Measurements from ENCODE around the gene EIF4H. TPM values are rescaled to one million over a fixed set of nuclear protein-coding genes. Genes with fewer than 3 reads are reported as not detected.

The EIF4H gene
- total RNA-seq, 1 experiment from 2014 or later = 370 TPM

DNA sequence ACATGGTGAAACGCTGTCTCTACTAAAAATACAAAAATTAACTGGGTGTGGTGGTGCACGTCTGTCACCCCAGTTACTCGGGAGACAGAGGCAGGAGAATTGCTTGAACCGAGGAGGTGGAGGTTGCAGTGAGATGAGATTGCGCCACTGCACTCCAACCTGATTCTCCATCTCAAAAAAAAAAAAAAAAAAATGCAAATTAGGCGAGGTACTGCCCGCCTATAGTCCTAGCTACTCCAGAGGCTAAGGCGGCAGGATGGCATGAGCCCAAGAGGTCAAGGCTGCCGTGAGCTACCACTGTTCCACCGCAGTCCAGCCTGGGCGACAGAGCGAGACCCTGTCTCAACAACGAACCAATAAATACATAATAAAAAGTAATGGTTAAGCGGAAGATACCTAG, 1.1 kb upstream of the EIF4H start:
- peaks cover 13% of the 10 kb centered on the region; the same call in 1 of the 2 replicates for H3K4me1 ChIP-seq
- Mint-ChIP-seq H3K27ac (ENCODE audit: unreplicated experiment) (peak overlapping the region; percentile 90), H3K36me3 (ENCODE audit: insufficient read depth, unreplicated experiment) (peaks cover 43% of the 10 kb centered on the region), H3K9me3 (ENCODE audit: unreplicated experiment) (no peaks in the 10 kb centered on the region), H3K4me3 (ENCODE audit: unreplicated experiment) (peak overlapping the region; percentile 94), H3K4me1 (ENCODE audit: low read depth, unreplicated experiment) (peaks cover 11% of the 10 kb centered on the region), H3K27me3 (ENCODE audit: insufficient read depth, unreplicated experiment) (no peaks in the 10 kb centered on the region)
- BruUV-seq (replicated peaks) = no TSS peak
- H3K9me3 ChIP-seq = no peaks in the 10 kb centered on the region
- DNase-seq = peak in 1 of 2 experiments; percentile 33
- CTCF ChIA-PET = interaction anchor here (0.7 to 1.1 kb wide), 2 partner anchors 146 to 403 kb away, joined by 3 to 4 read pairs; partner anchors contain the start of gene CLDN3
- POLR2A ChIA-PET = interaction anchor here (0.5 to 1.2 kb wide), 3 partner anchors 17 to 89 kb away, joined by 9 to 19 read pairs (median 11); partner anchors contain the start of gene LIMK1
- no peaks in the 10 kb centered on the region for H3K36me3 ChIP-seq (ENCODE audit: control insufficient read depth, insufficient read depth, low read length)
- peak overlapping the region; percentile 99 for H3K4me3 ChIP-seq (ENCODE audit: low read depth, low read length)
- H3K27me3 ChIP-seq (replicated peaks; ENCODE audit: control insufficient read depth, insufficient read depth, low read length) = no peaks in the 10 kb centered on the region
- TF ChIP-seq, protein P1, sequence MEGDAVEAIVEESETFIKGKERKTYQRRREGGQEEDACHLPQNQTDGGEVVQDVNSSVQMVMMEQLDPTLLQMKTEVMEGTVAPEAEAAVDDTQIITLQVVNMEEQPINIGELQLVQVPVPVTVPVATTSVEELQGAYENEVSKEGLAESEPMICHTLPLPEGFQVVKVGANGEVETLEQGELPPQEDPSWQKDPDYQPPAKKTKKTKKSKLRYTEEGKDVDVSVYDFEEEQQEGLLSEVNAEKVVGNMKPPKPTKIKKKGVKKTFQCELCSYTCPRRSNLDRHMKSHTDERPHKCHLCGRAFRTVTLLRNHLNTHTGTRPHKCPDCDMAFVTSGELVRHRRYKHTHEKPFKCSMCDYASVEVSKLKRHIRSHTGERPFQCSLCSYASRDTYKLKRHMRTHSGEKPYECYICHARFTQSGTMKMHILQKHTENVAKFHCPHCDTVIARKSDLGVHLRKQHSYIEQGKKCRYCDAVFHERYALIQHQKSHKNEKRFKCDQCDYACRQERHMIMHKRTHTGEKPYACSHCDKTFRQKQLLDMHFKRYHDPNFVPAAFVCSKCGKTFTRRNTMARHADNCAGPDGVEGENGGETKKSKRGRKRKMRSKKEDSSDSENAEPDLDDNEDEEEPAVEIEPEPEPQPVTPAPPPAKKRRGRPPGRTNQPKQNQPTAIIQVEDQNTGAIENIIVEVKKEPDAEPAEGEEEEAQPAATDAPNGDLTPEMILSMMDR (IDR thresholded peaks at IDR 0.05; ENCODE audit: insufficient read depth in 1 of 2, low read depth in 1 of 2, low read length in 1 of 2, severe bottlenecking in 1 of 2, unreplicated experiment in 1 of 2) = no peak
- intact Hi-C loops (cut with micrococcal nuclease; ENCODE audit: unreplicated experiment) = loop anchor here (5.0 kb wide), 1 partner anchor 91 kb away; the partner anchor contains the start of gene LIMK1

DNA sequence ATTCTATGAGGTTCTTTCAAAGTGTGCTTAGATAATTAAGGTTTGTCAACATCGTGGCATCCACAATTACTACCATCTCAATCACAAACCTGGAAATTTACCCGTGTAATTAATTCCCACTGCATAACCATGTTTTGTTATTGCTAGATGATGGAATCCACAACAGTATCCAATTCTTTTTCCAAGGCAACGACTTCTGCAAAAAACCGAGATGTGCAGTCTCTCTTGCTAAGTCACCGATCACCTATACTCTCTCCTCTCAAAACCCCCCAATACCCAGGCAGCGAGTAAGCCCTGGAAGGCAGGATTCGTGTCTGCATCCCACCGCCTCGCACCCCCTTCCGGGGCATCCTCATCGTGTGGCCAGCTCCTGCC, 678 bp upstream of the EIF4H start:
- Mint-ChIP-seq H3K36me3 (ENCODE audit: insufficient read depth, unreplicated experiment) (peaks cover 47% of the 10 kb centered on the region), H3K4me3 (ENCODE audit: unreplicated experiment) (peak overlapping the region; percentile 94), H3K9me3 (ENCODE audit: unreplicated experiment) (no peaks in the 10 kb centered on the region), H3K27me3 (ENCODE audit: insufficient read depth, unreplicated experiment) (no peaks in the 10 kb centered on the region), H3K27ac (ENCODE audit: unreplicated experiment) (peak overlapping the region; percentile 90), H3K4me1 (ENCODE audit: low read depth, unreplicated experiment) (peaks cover 11% of the 10 kb centered on the region)
- H3K27me3 ChIP-seq (replicated peaks; ENCODE audit: control insufficient read depth, insufficient read depth, low read length) = no peaks in the 10 kb centered on the region
- TF ChIP-seq, protein P1 (IDR thresholded peaks at IDR 0.05; ENCODE audit: insufficient read depth in 1 of 2, low read depth in 1 of 2, low read length in 1 of 2, severe bottlenecking in 1 of 2, unreplicated experiment in 1 of 2) = no peak
- peak overlapping the region; percentile 99 for H3K4me3 ChIP-seq (ENCODE audit: low read depth, low read length)
- no peaks in the 10 kb centered on the region for H3K36me3 ChIP-seq (ENCODE audit: control insufficient read depth, insufficient read depth, low read length)
- ChIA-PET CTCF (interaction anchor here (0.7 to 2.9 kb wide), 4 partner anchors 10 to 404 kb away, joined by 3 to 10 read pairs (median 6); partner anchors contain the start of gene CLDN3), POLR2A (interaction anchor here (0.5 to 1.2 kb wide), 3 partner anchors 17 to 90 kb away, joined by 9 to 19 read pairs (median 11); partner anchors contain the start of gene LIMK1)
- H3K4me1 ChIP-seq = peaks cover 13% of the 10 kb centered on the region; the same call in 1 of the 2 replicates
- H3K9me3 ChIP-seq = no peaks in the 10 kb centered on the region
- BruUV-seq (replicated peaks) = TSS peak; percentile 61
- DNase-seq = no peak
- intact Hi-C loops (cut with micrococcal nuclease; ENCODE audit: unreplicated experiment) = loop anchor here (5.0 kb wide), 1 partner anchor 91 kb away; the partner anchor contains the start of gene LIMK1

DNA sequence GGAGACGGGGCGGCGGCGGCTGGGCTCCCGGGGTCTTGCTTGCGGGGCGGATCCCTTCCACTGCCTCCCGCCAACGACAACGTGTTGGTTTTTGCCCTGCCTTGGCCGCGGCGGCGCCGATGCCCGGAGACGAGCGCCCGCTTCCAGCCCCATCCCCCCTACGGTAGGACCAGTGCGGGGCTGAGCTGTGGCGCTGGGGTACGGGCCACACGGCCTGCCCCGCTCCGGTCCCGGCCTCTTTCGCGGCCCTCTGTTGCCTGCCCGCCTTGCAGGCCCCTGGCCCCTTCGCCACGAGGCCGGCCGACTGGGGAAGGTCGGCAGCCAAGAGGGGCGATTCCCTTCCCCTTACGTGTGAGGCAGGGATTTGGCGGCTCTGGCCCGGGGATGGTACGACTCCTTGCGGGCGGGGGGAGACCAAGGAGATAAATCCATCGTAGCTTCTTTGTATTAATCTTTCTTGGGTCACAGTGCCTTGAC, 488 bp downstream of the EIF4H start:
- Histone ChIP-seq H3K9me3 (no peaks in the 10 kb centered on the region), H3K36me3 (ENCODE audit: control insufficient read depth, insufficient read depth, low read length) (no peaks in the 10 kb centered on the region; the same call in 1 of the 2 replicates), H3K4me1 (peaks cover 13% of the 10 kb centered on the region; the same call in 1 of the 2 replicates), H3K27me3 (replicated peaks; ENCODE audit: control insufficient read depth, insufficient read depth, low read length) (no peaks in the 10 kb centered on the region), H3K4me3 (ENCODE audit: low read depth, low read length) (peak overlapping the region; percentile 99)
- ChIA-PET POLR2A (interaction anchor here (0.5 to 0.8 kb wide), 2 partner anchors 91 to 309 kb away, joined by 3 to 5 read pairs; partner anchors contain the start of gene LIMK1), CTCF (interaction anchor here (1.6 to 2.9 kb wide), 2 partner anchors 9 to 32 kb away, joined by 8 to 10 read pairs; no protein-coding TSS in a partner anchor)
- Mint-ChIP-seq H3K27me3 (ENCODE audit: insufficient read depth, unreplicated experiment) (no peaks in the 10 kb centered on the region), H3K27ac (ENCODE audit: unreplicated experiment) (peak overlapping the region; percentile 90), H3K4me1 (ENCODE audit: low read depth, unreplicated experiment) (peaks cover 19% of the 10 kb centered on the region), H3K9me3 (ENCODE audit: unreplicated experiment) (no peaks in the 10 kb centered on the region), H3K36me3 (ENCODE audit: insufficient read depth, unreplicated experiment) (peaks cover 56% of the 10 kb centered on the region), H3K4me3 (ENCODE audit: unreplicated experiment) (peak overlapping the region; percentile 94)
- DNase-seq = peak; percentile 59
- TF ChIP-seq, protein P1 (IDR thresholded peaks at IDR 0.05; ENCODE audit: insufficient read depth in 1 of 2, low read depth in 1 of 2, low read length in 1 of 2, severe bottlenecking in 1 of 2, unreplicated experiment in 1 of 2) = no peak
- BruUV-seq (replicated peaks) = no TSS peak
- intact Hi-C loops (cut with micrococcal nuclease; ENCODE audit: unreplicated experiment) = loop anchor here (2.0 to 5.0 kb wide), 2 partner anchors 28 to 92 kb away; partner anchors contain the start of gene LIMK1

All from Caco-2 (cell line).